AG09319 (cell line): Measurements from ENCODE around the gene RESF1.

ENCODE experiments used
- DNase-seq: peaks from one replicate; pipeline ENCODE4 v3.0.0-alpha.2; 2010; ENCODE audit warnings: low read depth; ENCODE audit errors: extremely low read depth
- TF ChIP-seq, protein P1 (sequence below): IDR thresholded peaks from 2 replicates; pipeline ENCODE4 v1.5.1; 2011; ENCODE audit warnings: low read depth, mild to moderate bottlenecking, inconsistent platforms, low read length, moderate library complexity

The RESF1 gene, protein sequence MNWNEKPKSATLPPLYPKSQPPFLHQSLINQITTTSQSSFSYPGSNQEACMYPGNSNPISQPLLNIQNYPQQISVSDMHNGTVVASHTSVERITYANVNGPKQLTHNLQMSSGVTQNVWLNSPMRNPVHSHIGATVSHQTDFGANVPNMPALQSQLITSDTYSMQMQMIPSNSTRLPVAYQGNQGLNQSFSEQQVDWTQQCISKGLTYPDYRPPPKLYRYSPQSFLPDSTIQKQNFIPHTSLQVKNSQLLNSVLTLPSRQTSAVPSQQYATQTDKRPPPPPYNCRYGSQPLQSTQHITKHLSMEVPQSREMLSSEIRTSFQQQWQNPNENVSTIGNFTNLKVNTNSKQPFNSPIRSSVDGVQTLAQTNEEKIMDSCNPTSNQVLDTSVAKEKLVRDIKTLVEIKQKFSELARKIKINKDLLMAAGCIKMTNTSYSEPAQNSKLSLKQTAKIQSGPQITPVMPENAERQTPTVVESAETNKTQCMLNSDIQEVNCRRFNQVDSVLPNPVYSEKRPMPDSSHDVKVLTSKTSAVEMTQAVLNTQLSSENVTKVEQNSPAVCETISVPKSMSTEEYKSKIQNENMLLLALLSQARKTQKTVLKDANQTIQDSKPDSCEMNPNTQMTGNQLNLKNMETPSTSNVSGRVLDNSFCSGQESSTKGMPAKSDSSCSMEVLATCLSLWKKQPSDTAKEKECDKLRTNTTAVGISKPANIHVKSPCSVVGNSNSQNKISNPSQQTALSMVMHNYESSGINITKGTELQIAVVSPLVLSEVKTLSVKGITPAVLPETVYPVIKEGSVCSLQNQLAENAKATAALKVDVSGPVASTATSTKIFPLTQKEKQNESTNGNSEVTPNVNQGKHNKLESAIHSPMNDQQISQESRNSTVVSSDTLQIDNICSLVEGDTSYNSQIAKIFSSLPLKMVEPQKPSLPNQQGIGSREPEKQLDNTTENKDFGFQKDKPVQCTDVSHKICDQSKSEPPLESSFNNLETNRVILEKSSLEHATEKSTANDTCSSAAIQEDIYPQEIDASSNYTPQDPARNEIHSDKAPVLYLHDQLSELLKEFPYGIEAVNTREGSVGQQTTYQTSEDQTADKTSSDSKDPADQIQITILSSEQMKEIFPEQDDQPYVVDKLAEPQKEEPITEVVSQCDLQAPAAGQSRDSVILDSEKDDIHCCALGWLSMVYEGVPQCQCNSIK (N-terminal part only)

GRCh38 chr12:31959161-31959700 is at the start of gene RESF1:
TSS of gene RESF1 (plus strand) at chr12:31959415. CDS start at chr12:31980956, 21,541 bp downstream.
- TF ChIP-seq, protein P1, sequence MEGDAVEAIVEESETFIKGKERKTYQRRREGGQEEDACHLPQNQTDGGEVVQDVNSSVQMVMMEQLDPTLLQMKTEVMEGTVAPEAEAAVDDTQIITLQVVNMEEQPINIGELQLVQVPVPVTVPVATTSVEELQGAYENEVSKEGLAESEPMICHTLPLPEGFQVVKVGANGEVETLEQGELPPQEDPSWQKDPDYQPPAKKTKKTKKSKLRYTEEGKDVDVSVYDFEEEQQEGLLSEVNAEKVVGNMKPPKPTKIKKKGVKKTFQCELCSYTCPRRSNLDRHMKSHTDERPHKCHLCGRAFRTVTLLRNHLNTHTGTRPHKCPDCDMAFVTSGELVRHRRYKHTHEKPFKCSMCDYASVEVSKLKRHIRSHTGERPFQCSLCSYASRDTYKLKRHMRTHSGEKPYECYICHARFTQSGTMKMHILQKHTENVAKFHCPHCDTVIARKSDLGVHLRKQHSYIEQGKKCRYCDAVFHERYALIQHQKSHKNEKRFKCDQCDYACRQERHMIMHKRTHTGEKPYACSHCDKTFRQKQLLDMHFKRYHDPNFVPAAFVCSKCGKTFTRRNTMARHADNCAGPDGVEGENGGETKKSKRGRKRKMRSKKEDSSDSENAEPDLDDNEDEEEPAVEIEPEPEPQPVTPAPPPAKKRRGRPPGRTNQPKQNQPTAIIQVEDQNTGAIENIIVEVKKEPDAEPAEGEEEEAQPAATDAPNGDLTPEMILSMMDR: no peak

GRCh38 chr12:31914927-31915326 is 44.3 kb upstream of the RESF1 start:
- no peak for DNase-seq
- TF ChIP-seq, protein P1: no peak

More at GRCh38 chr12:31959161-31959700, at the start of gene RESF1:
- peak; percentile 44 for DNase-seq

- DNase-seq: no peak
- TF ChIP-seq, protein P1: no peak
Measured at GRCh38 chr12:31915446-31915845, 43.8 kb upstream of the RESF1 start.

GRCh38 chr12:31922341-31923062 is 36.7 kb upstream of the RESF1 start:
- DNase-seq: no peak
- TF ChIP-seq, protein P1: no peak

GRCh38 chr12:31923063-31923412 is 36.2 kb upstream of the RESF1 start:
- no peak for DNase-seq
- TF ChIP-seq, protein P1: no peak

DNA sequence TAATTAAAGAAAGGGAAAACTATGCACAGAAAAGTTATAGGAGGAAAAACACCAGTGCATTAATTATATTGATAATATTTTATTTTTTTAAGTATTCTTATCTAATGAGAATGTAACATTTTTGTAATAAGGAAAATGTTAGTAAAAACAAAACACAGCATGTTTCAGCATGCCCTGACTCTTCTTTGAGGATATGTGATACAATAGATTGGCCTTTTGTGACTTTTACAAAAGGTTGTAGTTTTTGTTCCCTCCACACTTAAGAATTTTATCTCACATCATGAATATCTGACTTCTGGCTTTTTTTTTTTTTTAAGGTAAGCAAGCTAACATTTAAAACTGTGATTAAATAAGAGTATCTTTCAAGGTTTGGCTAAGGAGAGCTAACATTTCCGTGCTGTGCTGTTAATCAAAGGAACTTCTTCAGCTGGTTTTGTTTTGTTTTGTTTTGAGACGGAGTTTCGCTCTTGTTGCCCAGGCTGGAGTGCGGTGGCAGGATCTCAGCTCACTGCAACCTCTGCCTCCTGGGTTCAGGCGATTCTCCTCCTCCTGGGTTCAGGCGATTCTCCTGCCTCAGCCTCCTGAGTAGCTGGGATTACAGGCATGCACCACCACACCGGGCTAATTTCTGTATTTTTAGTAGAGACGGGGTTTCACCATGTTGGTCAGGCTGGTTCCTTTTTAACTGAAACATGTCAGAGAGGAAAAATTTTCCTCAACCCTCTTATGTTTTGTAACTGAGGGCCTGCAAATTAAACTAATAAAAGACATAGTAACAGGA is 30.8 kb upstream of the RESF1 start:
- no peak for DNase-seq
- TF ChIP-seq, protein P1: no peak
